DOHH2 (cell line): Measurements from ENCODE around the gene MARF1.

Source experiments
- EZH2phosphoT487 ChIP-seq: fragments of 200-600 bp; sonication (generic); IDR thresholded peaks from 2 replicates; pipeline ENCODE4 v1.6.1; 2017; ENCODE audit warnings: borderline replicate concordance, mild to moderate bottlenecking, antibody characterized with exemption, low read length, moderate library complexity, mixed read lengths
- TF ChIP-seq, protein P1 (sequence below): fragments of 200-600 bp; sonication (generic); IDR thresholded peaks from one replicate; pipeline ENCODE4 v1.5.1; 2014; ENCODE audit warnings: antibody characterized with exemption, mild to moderate bottlenecking, low read depth, low read length; ENCODE audit not compliant: poor library complexity, severe bottlenecking

GRCh38 chr16:15652293-15653001, 9.5 kb upstream of the MARF1 start:
- TF ChIP-seq, protein P1, sequence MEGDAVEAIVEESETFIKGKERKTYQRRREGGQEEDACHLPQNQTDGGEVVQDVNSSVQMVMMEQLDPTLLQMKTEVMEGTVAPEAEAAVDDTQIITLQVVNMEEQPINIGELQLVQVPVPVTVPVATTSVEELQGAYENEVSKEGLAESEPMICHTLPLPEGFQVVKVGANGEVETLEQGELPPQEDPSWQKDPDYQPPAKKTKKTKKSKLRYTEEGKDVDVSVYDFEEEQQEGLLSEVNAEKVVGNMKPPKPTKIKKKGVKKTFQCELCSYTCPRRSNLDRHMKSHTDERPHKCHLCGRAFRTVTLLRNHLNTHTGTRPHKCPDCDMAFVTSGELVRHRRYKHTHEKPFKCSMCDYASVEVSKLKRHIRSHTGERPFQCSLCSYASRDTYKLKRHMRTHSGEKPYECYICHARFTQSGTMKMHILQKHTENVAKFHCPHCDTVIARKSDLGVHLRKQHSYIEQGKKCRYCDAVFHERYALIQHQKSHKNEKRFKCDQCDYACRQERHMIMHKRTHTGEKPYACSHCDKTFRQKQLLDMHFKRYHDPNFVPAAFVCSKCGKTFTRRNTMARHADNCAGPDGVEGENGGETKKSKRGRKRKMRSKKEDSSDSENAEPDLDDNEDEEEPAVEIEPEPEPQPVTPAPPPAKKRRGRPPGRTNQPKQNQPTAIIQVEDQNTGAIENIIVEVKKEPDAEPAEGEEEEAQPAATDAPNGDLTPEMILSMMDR: no peak
- no peak for TF ChIP-seq EZH2phosphoT487
